Measurements from ENCODE around the gene RAB37.

DNA sequence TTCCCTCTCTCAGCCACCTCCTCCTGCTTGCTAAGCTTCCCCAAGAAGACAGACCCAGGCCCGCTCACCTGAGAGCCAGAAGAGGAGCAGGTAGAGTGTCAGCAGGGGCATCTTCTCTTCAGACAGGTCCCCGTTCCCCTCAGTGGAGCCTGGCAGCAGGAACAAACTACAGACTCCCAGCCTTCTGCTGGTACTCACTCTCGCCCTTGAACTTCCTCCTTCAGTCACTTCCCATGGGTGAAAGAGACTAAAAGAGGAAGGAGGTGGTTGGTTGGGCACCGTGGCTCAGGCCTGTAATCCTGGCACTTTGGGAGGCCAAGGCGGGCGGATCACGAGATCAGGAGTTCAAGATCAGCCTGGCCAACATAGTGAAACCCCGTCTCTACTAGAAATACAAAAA lies 24.3 kb upstream of the RAB37 start, which contains the start of gene CD300LF:
- TF ChIP-seq, protein P1, sequence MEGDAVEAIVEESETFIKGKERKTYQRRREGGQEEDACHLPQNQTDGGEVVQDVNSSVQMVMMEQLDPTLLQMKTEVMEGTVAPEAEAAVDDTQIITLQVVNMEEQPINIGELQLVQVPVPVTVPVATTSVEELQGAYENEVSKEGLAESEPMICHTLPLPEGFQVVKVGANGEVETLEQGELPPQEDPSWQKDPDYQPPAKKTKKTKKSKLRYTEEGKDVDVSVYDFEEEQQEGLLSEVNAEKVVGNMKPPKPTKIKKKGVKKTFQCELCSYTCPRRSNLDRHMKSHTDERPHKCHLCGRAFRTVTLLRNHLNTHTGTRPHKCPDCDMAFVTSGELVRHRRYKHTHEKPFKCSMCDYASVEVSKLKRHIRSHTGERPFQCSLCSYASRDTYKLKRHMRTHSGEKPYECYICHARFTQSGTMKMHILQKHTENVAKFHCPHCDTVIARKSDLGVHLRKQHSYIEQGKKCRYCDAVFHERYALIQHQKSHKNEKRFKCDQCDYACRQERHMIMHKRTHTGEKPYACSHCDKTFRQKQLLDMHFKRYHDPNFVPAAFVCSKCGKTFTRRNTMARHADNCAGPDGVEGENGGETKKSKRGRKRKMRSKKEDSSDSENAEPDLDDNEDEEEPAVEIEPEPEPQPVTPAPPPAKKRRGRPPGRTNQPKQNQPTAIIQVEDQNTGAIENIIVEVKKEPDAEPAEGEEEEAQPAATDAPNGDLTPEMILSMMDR (IDR thresholded peaks at IDR 0.05): no peak
- no peak for TF ChIP-seq ZFX (IDR thresholded peaks at IDR 0.05; ENCODE audit: borderline replicate concordance)

All from 22Rv1 (cell line).